Heart left ventricle (tissue), 16 donors: ENCODE measurements around the gene OGT. TPM values are rescaled to one million over a fixed set of nuclear protein-coding genes. Genes with fewer than 3 reads are reported as not detected.
"Not testable (repeated sequence)": the region's sequence is repeated elsewhere in the genome, so short reads cannot be mapped to it uniquely, and the experiment has no call there.

Experiments
- ATAC-seq, 4 donors: fragments of 200-7000 bp; cut with Tn5 transposase; one replicate each; pipeline ENCODE4 v1.9.1; 2020 to 2022; ENCODE audit warnings: moderate library complexity in 4 of 4, mild to moderate bottlenecking in 3 of 4, moderate number of reproducible peaks in 1 of 4
- DNase-seq, 5 donors: peaks; one replicate each; pipeline ENCODE4 v3.0.0-alpha.2; 2020
- H3K27ac ChIP-seq, 12 donors: fragments of 200-600 bp; sonication (generic) in 4 of 12; one replicate each; pipeline versions ENCODE4 v1.5.0 to v1.8.0; 2016 to 2022; ENCODE audit warnings: mild to moderate bottlenecking in 2 of 12
- H3K27me3 ChIP-seq, 9 donors: fragments of 200-600 bp; sonication (generic) in 2 of 9; one replicate each; pipeline versions ENCODE4 v1.5.1 to v1.8.0; 2016 to 2022; ENCODE audit warnings: mild to moderate bottlenecking in 3 of 9
- H3K36me3 ChIP-seq, 9 donors: fragments of 200-600 bp; sonication (generic) in 2 of 9; one replicate each; pipeline versions ENCODE4 v1.5.0 to v1.8.0; 2018 to 2022; ENCODE audit warnings: mild to moderate bottlenecking in 2 of 9
- H3K4me1 ChIP-seq, 12 donors: fragments of 200-600 bp; sonication (generic) in 4 of 12; one replicate each; pipeline versions ENCODE4 v1.5.0 to v1.8.0; 2016 to 2022; ENCODE audit warnings: mild to moderate bottlenecking in 3 of 12
- H3K4me3 ChIP-seq, 12 donors: fragments of 200-600 bp; sonication (generic) in 4 of 12; one replicate each; pipeline versions ENCODE4 v1.5.0 to v1.8.0; 2017 to 2022; ENCODE audit warnings: mild to moderate bottlenecking in 9 of 12, moderate library complexity in 4 of 12
- H3K9me3 ChIP-seq, 12 donors: fragments of 200-600 bp; sonication (generic) in 4 of 12; one replicate each; pipeline versions ENCODE4 v1.5.0 to v1.8.0; 2016 to 2022; ENCODE audit warnings: mild to moderate bottlenecking in 1 of 12
- CTCF ChIP-seq, 12 donors: fragments of 200-600 bp; sonication (generic) in 4 of 12; IDR thresholded peaks; one replicate each; pipeline versions ENCODE4 v1.5.0 to v1.8.0; 2018 to 2022; ENCODE audit warnings: antibody characterized with exemption in 12 of 12, mild to moderate bottlenecking in 5 of 12
- POLR2A ChIP-seq, 2 donors: fragments of 450-650 bp; IDR thresholded peaks; one replicate each; pipeline ENCODE4 v1.6.1; 2017; ENCODE audit warnings: antibody characterized with exemption in 2 of 2, mild to moderate bottlenecking in 2 of 2, moderate library complexity in 2 of 2
- WGBS, 4 donors: extraction: QIAGEN DNeasy Blood & Tissue Kit in 2 of 4; methylation state at CpG; one replicate each; pipeline versions ENCODE4 v1.1.5 to v1.1.7; 2013 to 2018; 5-methylcytosine and 5-hydroxymethylcytosine counted together
- intact Hi-C, 10 donors: fragments of 100-400 bp; cut with DNase I; formaldehyde crosslinking; loops; one replicate each; pipeline versions ENCODE4 v1.11.1 to v1.14.2; 2022
- polyA plus RNA-seq, 2 donors: library from polyadenylated mRNA; stranded (reverse); fragments of 200-250 nt; gene quantifications; one replicate each; pipeline ENCODE4 v1.2.3, GENCODE V29; 2013
- total RNA-seq, 9 donors: library from RNA; depleted of rRNA in 2 of 9; stranded (reverse); fragments of >200 nt in 2 of 9; fragmentation: NEBNext Ultra II Directional in 3 of 9; extraction: Animal tissue kit (Norgen Biotek cat#: 25700) in 3 of 9; gene quantifications; one replicate each; pipeline versions ENCODE4 v1.1.0 to v1.2.4, GENCODE V29; 2016 to 2023
- donor health status: ischemic (EF 13 %, LVEDD 7.1; RV severe dilation, severe dysfunction).
- donor health status: healthy with polysubstance abuse.
- donor health status: DM: no; HTN: yes; CAD: no.
- donor health status: DM: no; HTN: no; CAD: no.
- donor health status: ischemic (EF 25% LVEDD 6.9; RV normal size, moderate dysfunction).
- donor health status: ischemic (EF 25% LVEDD 5.7; RV mildly dilated, moderate dysfunction).
- donor health status: healthy.
- donor health status: DM: yes; HTN: yes; CAD: no.
- donor health status: ischemic (EF 35%, LVEDD 5.7; RV mildly dilated, moderate dysfunction).
- donor health status: nonischemic (EF 11% LVEDD 7.7; RV severe dilation, severe dysfunction).
- donor health status: DM: yes; HTN: yes; CAD: no.
- donor health status: PGD.
- donor health status: ischemic (EF 29% LVEDD 5.4; RV normal size, mild dysfunction).
- donor health status: nonischemic (EF 23%, LVEDD 6.1; RV moderate dilation, normal function).

The OGT gene
- total and polyA plus RNA-seq, 11 donors = 20.0 to 84.1 (median 71.2) TPM

DNA sequence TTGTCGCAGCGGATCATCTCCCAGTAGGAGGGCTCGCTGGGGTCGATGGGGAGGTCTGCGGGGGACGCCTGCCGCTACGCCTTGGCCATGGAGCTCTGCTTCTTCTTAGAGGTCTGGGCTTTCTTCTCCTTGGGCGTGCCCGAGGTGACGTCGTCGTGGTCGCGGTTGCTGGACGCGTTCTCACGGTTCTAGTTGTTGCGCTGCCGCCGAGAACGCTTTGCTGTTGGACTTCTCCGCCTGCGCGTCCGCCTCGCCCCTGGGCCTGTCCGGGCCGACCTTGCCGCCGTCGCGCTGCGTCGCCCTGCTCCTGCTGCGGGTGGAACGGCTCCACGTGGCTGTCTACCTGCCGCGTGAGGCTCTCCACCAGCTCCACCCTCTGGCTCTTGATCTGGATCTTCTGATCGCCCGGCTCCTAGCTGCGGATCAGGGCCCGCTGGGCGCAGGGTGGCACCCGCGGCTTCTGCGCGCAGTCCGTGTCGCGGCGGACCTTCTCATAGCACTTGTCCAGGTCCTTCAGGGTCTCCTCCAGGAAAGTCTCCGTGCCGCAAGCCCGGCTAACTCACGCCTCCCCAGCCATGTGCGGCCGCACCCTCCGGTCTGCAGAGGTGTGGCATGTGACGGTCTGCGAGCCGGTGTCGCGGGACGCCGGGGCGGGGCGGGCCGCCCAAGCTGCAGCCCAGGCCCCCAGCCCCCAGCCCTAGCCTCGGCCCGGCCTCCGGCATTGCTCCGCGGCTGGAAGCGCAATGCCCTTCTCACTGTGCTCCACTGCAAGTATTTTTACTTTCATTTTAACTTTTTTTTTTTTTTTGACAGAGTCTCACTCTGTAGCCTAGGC lies 40.5 kb upstream of the OGT start:
- 2 to 42% (median 19%) methylated on average over 57 to 76 of the region's 76 CpGs for WGBS, 4 donors
- no peaks in the 10 kb centered on the region for H3K9me3 ChIP-seq
- intact Hi-C loops = loop anchor here in 1 of 10 donors (5.0 kb wide), 1 partner anchor 40 kb away; the partner anchor contains the start of gene OGT
- H3K4me3 ChIP-seq = peak overlapping the region in 11 of 12 donors; percentile 36 to 74 (median 57)
- H3K27ac ChIP-seq = peak overlapping the region in 3 of 12 donors; percentile 30 to 60 (median 42)
- TF ChIP-seq CTCF (IDR thresholded peaks at IDR 0.05) (no peak), POLR2A (IDR thresholded peaks at IDR 0.05) (no peak)
- peaks cover 0 to 2% (median 0%) of the 10 kb centered on the region in 9 donors for H3K27me3 ChIP-seq
- no peaks in the 10 kb centered on the region for H3K36me3 ChIP-seq
- DNase-seq (peak in 4 of 5 donors; percentile 34 to 77 (median 52)), ATAC-seq (peak; percentile 55 to 85 (median 70))
- H3K4me1 ChIP-seq = peaks cover 0 to 9% (median 0%) of the 10 kb centered on the region in 12 donors

- 59 to 72% (median 67%) methylated on average over 16 of the region's 16 CpGs for WGBS, 4 donors
- intact Hi-C loops = loop anchor here in 1 of 10 donors (5.0 kb wide), 1 partner anchor 39 kb away; the partner anchor contains the start of gene OGT
Observed at GRCh38 chrX:71493111-71493613, 39.7 kb upstream of the OGT start.

GRCh38 chrX:71495979-71496378 lies 36.9 kb upstream of the OGT start:
- H3K4me3 ChIP-seq, H3K9me3 ChIP-seq, DNase-seq, intact Hi-C loops, H3K27me3 ChIP-seq, ATAC-seq, H3K27ac ChIP-seq, H3K36me3 ChIP-seq, H3K4me1 ChIP-seq: not testable (repeated sequence)
- 61 to 80% (median 71%) methylated on average over 3 of the region's 3 CpGs for WGBS, 4 donors

More at GRCh38 chrX:71493111-71493613, 39.7 kb upstream of the OGT start:
- ATAC-seq (peak in 1 of 4 donors; percentile 18), DNase-seq (peak in 1 of 5 donors; percentile 8)
- TF ChIP-seq CTCF (IDR thresholded peaks at IDR 0.05) = no peak
- no peak for TF ChIP-seq POLR2A (IDR thresholded peaks at IDR 0.05)
- H3K27ac ChIP-seq = peak overlapping the region in 2 of 12 donors; percentile 42 to 60
- no peaks in the 10 kb centered on the region for H3K36me3 ChIP-seq
- H3K4me3 ChIP-seq = peak overlapping the region in 10 of 12 donors; percentile 36 to 74 (median 59)
- H3K4me1 ChIP-seq = peaks cover 0 to 9% (median 0%) of the 10 kb centered on the region in 12 donors
- peaks cover 0 to 2% (median 0%) of the 10 kb centered on the region in 9 donors for H3K27me3 ChIP-seq
- H3K9me3 ChIP-seq = no peaks in the 10 kb centered on the region

DNA sequence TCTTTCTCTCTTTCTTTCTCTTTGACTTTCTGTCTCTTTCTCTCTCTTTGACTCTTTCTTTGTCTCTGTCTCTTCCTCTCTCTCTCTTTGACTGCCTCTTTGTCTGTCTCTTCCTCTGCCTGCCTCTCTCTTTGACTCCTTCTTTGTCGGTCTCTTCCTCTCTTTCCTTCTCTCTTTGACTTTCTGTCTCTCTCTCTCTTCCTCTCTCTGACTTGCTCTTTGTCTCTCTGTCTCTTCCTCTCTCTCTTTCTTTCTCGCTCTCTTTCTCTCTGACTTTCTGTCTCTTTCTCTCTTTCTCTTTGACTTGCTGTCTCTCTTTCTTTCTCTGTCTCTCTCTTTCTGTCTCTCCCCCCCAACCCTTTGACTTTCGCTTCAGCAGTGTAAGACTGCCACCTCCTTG lies 36.4 kb upstream of the OGT start:
- intact Hi-C loops = no loop called here
- WGBS, 4 donors = 80 to 92% (median 87%) methylated on average over 3 of the region's 3 CpGs
- Histone ChIP-seq H3K9me3 (no peaks in the 10 kb centered on the region), H3K27me3 (peaks cover 0 to 2% (median 0%) of the 10 kb centered on the region in 9 donors), H3K27ac (no peak overlapping the region), H3K4me3 (no peak overlapping the region), H3K4me1 (peaks cover 0 to 9% (median 0%) of the 10 kb centered on the region in 12 donors), H3K36me3 (no peaks in the 10 kb centered on the region)
- ATAC-seq (no peak), DNase-seq (no peak)
- no peak for TF ChIP-seq CTCF (IDR thresholded peaks at IDR 0.05)
- no peak for TF ChIP-seq POLR2A (IDR thresholded peaks at IDR 0.05)

DNA sequence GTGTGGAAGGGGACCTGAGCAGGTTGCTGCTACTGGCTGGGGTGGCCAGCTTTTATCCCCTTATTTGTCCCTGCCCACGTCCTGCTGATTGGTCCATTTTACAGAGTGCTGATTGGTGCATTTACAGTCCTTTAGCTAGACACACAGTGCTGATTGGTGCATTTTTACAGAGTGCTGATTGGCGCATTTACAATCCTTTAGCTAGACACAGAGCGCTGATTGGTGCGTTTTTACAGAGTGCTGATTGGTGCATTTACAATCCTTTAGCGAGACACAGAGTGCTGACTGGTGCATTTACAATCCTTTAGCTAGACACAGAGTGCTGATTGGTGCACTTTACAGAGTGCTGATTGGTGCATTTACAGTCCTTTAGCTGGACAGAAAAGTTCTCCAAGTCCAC lies 30.8 kb upstream of the OGT start:
- ATAC-seq, H3K27me3 ChIP-seq, H3K4me3 ChIP-seq, H3K27ac ChIP-seq, H3K36me3 ChIP-seq, DNase-seq, intact Hi-C loops, H3K4me1 ChIP-seq, H3K9me3 ChIP-seq: not testable (repeated sequence)
- 80 to 99% (median 89%) methylated on average over 5 of the region's 5 CpGs for WGBS, 4 donors
